Measurements from ENCODE around the gene TCEAL4.

The TCEAL4 gene

DNA sequence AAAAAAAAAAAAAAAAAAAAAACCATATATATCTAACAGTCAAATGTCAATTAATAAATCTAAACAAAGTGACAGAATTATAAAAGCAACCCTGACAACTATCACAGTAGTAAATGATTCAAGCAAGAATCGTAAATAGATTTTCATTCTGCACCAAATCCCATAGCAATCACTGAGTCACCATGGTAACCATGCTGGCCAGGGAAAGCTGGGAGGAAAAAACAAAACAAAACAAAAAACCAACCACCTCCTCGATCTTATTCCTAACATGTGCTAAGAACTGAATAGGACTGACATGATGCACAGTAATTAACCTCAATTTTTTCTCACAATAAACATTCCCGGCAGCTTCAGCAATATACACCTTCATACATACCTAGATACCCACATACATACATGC, 35.4 kb upstream of the TCEAL4 start:
- H3K27me3 ChIP-seq (ENCODE audit: insufficient read depth, insufficient read length): no peaks in the 10 kb centered on the region
- H3K9me3 ChIP-seq (ENCODE audit: insufficient read depth, low read length): no peaks in the 10 kb centered on the region
- no peak overlapping the region for H3K4me3 ChIP-seq (ENCODE audit: insufficient read length, low read depth)
- H3K4me1 ChIP-seq (ENCODE audit: insufficient read depth, insufficient read length): no peaks in the 10 kb centered on the region
- H3K36me3 ChIP-seq (ENCODE audit: insufficient read depth, insufficient read length, low read length): no peaks in the 10 kb centered on the region
- TF ChIP-seq ZNF274 (IDR thresholded peaks at IDR 0.05; ENCODE audit: low read depth, low read length) (no peak), YY1 (IDR thresholded peaks at IDR 0.05; ENCODE audit: insufficient read depth, insufficient read length) (no peak), SUZ12 (IDR thresholded peaks at IDR 0.05; ENCODE audit: extremely low read depth, insufficient read depth, insufficient read length) (no peak)
- no peak overlapping the region for H3K9ac ChIP-seq (ENCODE audit: insufficient read length, low read depth)
- no peak for DNase-seq (ENCODE audit: low read depth, low spot score)

DNA sequence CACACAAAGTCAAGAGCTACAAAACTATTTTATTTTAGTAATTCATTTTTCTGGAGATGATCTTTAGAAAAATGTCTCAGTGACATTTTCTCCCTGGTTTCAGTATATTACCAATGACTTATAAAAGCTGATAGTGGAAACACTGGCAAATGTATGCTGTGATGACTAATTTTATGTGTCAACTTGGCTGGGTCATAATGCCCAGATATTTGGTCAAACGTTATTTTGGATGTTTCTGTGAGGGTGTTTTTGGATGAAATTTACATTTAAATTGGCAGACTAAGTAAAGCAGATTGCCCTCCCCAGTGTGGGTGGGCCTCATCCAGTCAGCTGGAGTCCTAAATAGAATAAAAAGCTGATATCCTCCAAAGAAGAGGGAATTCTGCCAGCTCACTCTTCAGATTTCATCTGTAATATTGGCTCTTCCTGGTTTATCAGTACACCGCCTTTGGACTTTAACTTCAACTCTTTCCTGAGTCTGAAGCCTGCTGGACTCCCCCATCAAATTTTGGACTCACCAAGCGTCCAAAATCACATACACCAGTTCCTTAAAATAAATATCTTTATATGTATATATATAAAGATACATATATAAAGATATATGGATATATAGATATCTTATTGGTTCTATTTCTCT, 34.8 kb upstream of the TCEAL4 start:
- Histone ChIP-seq H3K9me3 (ENCODE audit: insufficient read depth, low read length) (no peaks in the 10 kb centered on the region), H3K4me1 (ENCODE audit: insufficient read depth, insufficient read length) (no peaks in the 10 kb centered on the region), H3K27me3 (ENCODE audit: insufficient read depth, insufficient read length) (no peaks in the 10 kb centered on the region), H3K9ac (ENCODE audit: insufficient read length, low read depth) (no peak overlapping the region), H3K4me3 (ENCODE audit: insufficient read length, low read depth) (no peak overlapping the region), H3K36me3 (ENCODE audit: insufficient read depth, insufficient read length, low read length) (no peaks in the 10 kb centered on the region)
- TF ChIP-seq YY1 (IDR thresholded peaks at IDR 0.05; ENCODE audit: insufficient read depth, insufficient read length): no peak
- no peak for TF ChIP-seq SUZ12 (IDR thresholded peaks at IDR 0.05; ENCODE audit: extremely low read depth, insufficient read depth, insufficient read length)
- TF ChIP-seq ZNF274 (IDR thresholded peaks at IDR 0.05; ENCODE audit: low read depth, low read length): no peak
- no peak for DNase-seq (ENCODE audit: low read depth, low spot score)

DNA sequence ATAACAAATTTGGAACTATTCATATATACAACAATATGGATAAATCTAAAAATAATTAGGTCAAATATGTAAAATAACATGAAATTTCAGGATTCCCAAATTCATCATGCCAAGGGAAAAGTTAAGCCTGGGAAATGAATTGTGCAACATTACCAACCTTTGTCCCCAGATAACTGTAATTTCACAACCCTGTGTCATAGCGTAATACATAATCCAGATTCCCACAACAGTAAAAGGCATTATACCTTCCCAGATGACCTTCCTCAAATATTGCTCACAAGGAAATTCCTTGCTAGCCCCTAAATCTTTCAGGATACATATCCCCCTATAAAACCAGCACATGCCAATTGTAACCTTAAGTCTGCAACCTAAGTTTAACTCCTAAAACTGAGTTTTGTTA, 33.1 kb upstream of the TCEAL4 start:
- TF ChIP-seq YY1 (IDR thresholded peaks at IDR 0.05; ENCODE audit: insufficient read depth, insufficient read length) (no peak), ZNF274 (IDR thresholded peaks at IDR 0.05; ENCODE audit: low read depth, low read length) (no peak), SUZ12 (IDR thresholded peaks at IDR 0.05; ENCODE audit: extremely low read depth, insufficient read depth, insufficient read length) (no peak)
- DNase-seq (ENCODE audit: low read depth, low spot score): no peak
- peaks cover 4% of the 10 kb centered on the region for H3K27me3 ChIP-seq (ENCODE audit: insufficient read depth, insufficient read length)
- H3K36me3 ChIP-seq (ENCODE audit: insufficient read depth, insufficient read length, low read length): no peaks in the 10 kb centered on the region
- H3K9ac ChIP-seq (ENCODE audit: insufficient read length, low read depth): no peak overlapping the region
- no peaks in the 10 kb centered on the region for H3K4me1 ChIP-seq (ENCODE audit: insufficient read depth, insufficient read length)
- no peaks in the 10 kb centered on the region for H3K9me3 ChIP-seq (ENCODE audit: insufficient read depth, low read length)
- no peak overlapping the region for H3K4me3 ChIP-seq (ENCODE audit: insufficient read length, low read depth)

DNA sequence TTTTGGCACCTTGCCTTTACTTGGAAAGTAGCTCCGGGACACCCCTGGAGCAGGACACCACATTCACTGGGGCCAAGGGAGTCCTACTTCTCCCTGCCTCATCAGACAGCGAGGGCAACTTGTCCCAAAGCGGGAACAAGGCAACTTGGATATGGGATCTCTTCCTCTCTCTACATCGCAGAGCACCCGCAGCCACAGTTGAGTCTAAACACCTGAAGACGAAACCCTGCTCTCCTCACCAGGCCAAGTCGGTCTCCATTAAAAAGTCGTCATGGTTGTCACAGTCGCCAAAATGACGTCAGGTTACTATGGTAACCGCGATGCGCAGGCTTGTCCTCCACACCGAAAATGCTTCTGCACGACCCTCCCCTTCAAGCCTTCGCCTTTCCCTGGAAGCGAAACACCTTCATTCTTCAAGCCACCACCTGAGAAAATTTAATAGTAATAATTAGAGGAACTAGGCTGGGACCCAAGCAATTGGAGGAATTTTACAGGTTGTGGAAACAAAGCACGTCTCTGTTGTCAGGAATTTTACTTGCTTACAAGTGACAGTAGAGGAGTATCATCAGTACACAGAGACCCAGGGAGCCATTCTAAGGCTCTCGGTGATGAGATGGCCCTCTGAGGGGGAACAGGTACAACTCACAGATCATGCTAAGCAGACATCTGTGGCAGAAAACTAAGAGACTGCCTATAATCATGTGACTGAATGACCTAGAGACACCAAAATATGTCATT, 30.5 kb upstream of the TCEAL4 start:
- H3K9me3 ChIP-seq (ENCODE audit: insufficient read depth, low read length): no peaks in the 10 kb centered on the region
- no peak for TF ChIP-seq SUZ12 (IDR thresholded peaks at IDR 0.05; ENCODE audit: extremely low read depth, insufficient read depth, insufficient read length)
- no peak for TF ChIP-seq YY1 (IDR thresholded peaks at IDR 0.05; ENCODE audit: insufficient read depth, insufficient read length)
- no peak for TF ChIP-seq ZNF274 (IDR thresholded peaks at IDR 0.05; ENCODE audit: low read depth, low read length)
- peak overlapping the region; percentile 54 for H3K4me3 ChIP-seq (ENCODE audit: insufficient read length, low read depth)

DNA sequence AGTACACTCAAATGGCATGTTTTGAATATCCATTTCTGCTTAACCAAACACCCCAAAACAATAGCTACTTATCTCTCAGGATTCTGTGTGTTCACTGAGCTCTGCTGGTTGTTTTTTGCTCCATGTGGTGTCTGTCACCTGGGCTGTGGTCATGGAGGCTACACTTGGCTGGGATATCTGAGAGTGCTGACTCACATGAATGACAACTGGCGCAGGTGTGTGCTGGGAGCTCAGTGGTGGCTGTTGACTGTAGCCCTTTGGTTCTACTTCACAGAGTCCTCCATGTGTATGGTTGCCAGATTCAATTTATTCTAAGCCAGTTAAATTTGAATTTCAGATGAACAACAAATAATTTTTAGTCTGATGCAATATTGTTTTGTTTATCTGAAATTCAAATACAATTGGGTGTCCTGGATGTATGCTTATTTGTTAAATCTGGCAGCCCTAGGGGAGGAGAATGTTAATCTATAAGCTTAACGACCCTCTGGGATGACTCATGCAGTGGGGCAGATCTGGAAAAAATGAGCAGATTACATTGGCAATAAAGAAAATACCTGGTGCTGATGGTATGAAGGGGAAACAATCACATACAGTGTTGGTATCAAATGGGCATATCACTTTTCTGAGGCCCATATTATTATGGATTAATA, 28.2 kb upstream of the TCEAL4 start:
- peaks cover 4% of the 10 kb centered on the region for H3K27me3 ChIP-seq (ENCODE audit: insufficient read depth, insufficient read length)
- TF ChIP-seq SUZ12 (IDR thresholded peaks at IDR 0.05; ENCODE audit: extremely low read depth, insufficient read depth, insufficient read length): no peak
- no peak for TF ChIP-seq YY1 (IDR thresholded peaks at IDR 0.05; ENCODE audit: insufficient read depth, insufficient read length)
- TF ChIP-seq ZNF274 (IDR thresholded peaks at IDR 0.05; ENCODE audit: low read depth, low read length): no peak
- no peak overlapping the region for H3K9ac ChIP-seq (ENCODE audit: insufficient read length, low read depth)
- H3K9me3 ChIP-seq (ENCODE audit: insufficient read depth, low read length): no peaks in the 10 kb centered on the region
- peaks cover under 1% of the 10 kb centered on the region for H3K4me1 ChIP-seq (ENCODE audit: insufficient read depth, insufficient read length)
- H3K36me3 ChIP-seq (ENCODE audit: insufficient read depth, insufficient read length, low read length): no peaks in the 10 kb centered on the region
- DNase-seq (ENCODE audit: low read depth, low spot score): no peak
- H3K4me3 ChIP-seq (ENCODE audit: insufficient read length, low read depth): no peak overlapping the region

More for the DNA sequence above, 30.5 kb upstream of the TCEAL4 start:
- Histone ChIP-seq H3K27me3 (ENCODE audit: insufficient read depth, insufficient read length) (peaks cover 4% of the 10 kb centered on the region), H3K9ac (ENCODE audit: insufficient read length, low read depth) (peak overlapping the region; percentile 69), H3K36me3 (ENCODE audit: insufficient read depth, insufficient read length, low read length) (no peaks in the 10 kb centered on the region), H3K4me1 (ENCODE audit: insufficient read depth, insufficient read length) (no peaks in the 10 kb centered on the region)
- peak; percentile 65 for DNase-seq (ENCODE audit: low read depth, low spot score)

DNA sequence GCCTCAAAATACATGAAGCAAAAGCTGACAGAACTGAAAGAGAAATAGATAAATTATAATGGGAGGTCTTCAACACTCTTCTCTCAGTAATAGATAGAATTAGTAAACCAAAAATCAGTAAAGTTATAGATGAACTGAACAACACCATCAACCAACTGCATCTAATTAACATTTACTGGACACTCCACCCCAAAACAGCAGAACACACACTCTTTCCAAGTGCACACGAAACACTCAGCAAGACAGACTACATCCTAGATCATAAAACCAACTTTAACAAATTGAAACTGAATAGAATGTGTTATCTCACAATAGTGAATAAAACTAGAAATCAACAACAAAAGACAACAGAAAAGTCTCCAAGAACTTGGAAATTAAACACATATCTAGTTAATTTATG, 25.1 kb upstream of the TCEAL4 start:
- peaks cover 4% of the 10 kb centered on the region for H3K27me3 ChIP-seq (ENCODE audit: insufficient read depth, insufficient read length)
- DNase-seq (ENCODE audit: low read depth, low spot score): no peak
- H3K4me1 ChIP-seq (ENCODE audit: insufficient read depth, insufficient read length): peaks cover 2% of the 10 kb centered on the region
- no peak overlapping the region for H3K9ac ChIP-seq (ENCODE audit: insufficient read length, low read depth)
- no peak overlapping the region for H3K4me3 ChIP-seq (ENCODE audit: insufficient read length, low read depth)
- TF ChIP-seq YY1 (IDR thresholded peaks at IDR 0.05; ENCODE audit: insufficient read depth, insufficient read length) (no peak), SUZ12 (IDR thresholded peaks at IDR 0.05; ENCODE audit: extremely low read depth, insufficient read depth, insufficient read length) (no peak)
- no peaks in the 10 kb centered on the region for H3K9me3 ChIP-seq (ENCODE audit: insufficient read depth, low read length)
- no peaks in the 10 kb centered on the region for H3K36me3 ChIP-seq (ENCODE audit: insufficient read depth, insufficient read length, low read length)

DNA sequence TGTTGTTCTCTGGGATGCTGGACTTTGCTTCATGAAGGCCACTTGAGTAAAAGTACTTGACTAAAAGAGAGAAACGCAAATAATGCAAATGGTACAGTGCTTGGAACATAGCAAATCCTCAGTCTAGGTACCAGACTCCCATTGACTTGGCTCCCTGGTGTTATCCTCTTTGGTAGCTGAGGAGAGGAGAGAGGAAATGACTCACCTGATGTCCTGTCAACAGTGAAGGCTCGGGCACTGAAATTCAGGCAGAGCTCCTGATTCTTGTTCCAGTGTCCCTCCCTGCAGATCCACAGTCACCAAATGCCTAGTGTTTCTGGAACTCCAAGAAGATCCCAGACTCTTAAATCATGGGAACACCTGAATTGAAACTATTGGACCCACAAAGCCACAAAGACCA, 22.5 kb upstream of the TCEAL4 start:
- DNase-seq (ENCODE audit: low read depth, low spot score): no peak
- Histone ChIP-seq H3K27me3 (ENCODE audit: insufficient read depth, insufficient read length) (no peaks in the 10 kb centered on the region), H3K4me1 (ENCODE audit: insufficient read depth, insufficient read length) (peaks cover 2% of the 10 kb centered on the region), H3K36me3 (ENCODE audit: insufficient read depth, insufficient read length, low read length) (no peaks in the 10 kb centered on the region), H3K9me3 (ENCODE audit: insufficient read depth, low read length) (no peaks in the 10 kb centered on the region), H3K4me3 (ENCODE audit: insufficient read length, low read depth) (no peak overlapping the region), H3K9ac (ENCODE audit: insufficient read length, low read depth) (no peak overlapping the region)
- TF ChIP-seq ZNF274 (IDR thresholded peaks at IDR 0.05; ENCODE audit: low read depth, low read length) (no peak), YY1 (IDR thresholded peaks at IDR 0.05; ENCODE audit: insufficient read depth, insufficient read length) (no peak), SUZ12 (IDR thresholded peaks at IDR 0.05; ENCODE audit: extremely low read depth, insufficient read depth, insufficient read length) (no peak)

All from NT2/D1 (cell line).